ENCODE results near the gene BRWD1.
A peak's percentile ranks its signal among the peaks of the same experiment; 100 is the strongest.
"Not testable (repeated sequence)": the region's sequence is repeated elsewhere in the genome, so short reads cannot be mapped to it uniquely, and the experiment has no call there.

The BRWD1 gene

DNA sequence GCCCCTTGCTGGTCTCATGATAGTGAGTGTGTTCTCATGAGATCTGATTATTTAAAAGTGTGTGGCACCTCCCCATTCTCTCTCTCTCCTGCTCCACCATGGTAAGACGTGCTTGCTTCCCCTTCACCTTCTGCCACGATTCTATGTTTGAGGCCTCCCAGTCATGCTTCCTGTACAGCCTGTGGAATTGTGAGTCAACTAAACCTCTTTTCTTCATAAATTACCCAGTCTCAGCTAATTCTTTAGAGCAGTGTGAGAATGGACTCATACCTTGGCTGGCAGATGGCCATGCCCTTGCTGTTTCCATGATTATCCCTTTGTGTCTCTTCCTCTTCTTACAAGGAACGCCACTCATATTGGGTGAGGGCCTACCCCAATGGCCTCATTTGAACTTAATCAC lies 170.5 kb downstream of the BRWD1 start:
- POLR2A ChIA-PET, result no interaction called here
- DNase-seq (ENCODE audit: low read depth, low spot score), result no peak
- H3K4me3 ChIP-seq (ENCODE audit: low read depth, low read length), result no peak overlapping the region
- CTCF ChIA-PET, result interaction anchor here (1.5 kb wide), 1 partner anchor 11 kb away, joined by 5 read pairs; no protein-coding TSS in a partner anchor
- TF ChIP-seq, protein P1, sequence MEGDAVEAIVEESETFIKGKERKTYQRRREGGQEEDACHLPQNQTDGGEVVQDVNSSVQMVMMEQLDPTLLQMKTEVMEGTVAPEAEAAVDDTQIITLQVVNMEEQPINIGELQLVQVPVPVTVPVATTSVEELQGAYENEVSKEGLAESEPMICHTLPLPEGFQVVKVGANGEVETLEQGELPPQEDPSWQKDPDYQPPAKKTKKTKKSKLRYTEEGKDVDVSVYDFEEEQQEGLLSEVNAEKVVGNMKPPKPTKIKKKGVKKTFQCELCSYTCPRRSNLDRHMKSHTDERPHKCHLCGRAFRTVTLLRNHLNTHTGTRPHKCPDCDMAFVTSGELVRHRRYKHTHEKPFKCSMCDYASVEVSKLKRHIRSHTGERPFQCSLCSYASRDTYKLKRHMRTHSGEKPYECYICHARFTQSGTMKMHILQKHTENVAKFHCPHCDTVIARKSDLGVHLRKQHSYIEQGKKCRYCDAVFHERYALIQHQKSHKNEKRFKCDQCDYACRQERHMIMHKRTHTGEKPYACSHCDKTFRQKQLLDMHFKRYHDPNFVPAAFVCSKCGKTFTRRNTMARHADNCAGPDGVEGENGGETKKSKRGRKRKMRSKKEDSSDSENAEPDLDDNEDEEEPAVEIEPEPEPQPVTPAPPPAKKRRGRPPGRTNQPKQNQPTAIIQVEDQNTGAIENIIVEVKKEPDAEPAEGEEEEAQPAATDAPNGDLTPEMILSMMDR (IDR thresholded peaks at IDR 0.05; ENCODE audit: insufficient read depth, low read length, missing control alignments), result no peak

DNA sequence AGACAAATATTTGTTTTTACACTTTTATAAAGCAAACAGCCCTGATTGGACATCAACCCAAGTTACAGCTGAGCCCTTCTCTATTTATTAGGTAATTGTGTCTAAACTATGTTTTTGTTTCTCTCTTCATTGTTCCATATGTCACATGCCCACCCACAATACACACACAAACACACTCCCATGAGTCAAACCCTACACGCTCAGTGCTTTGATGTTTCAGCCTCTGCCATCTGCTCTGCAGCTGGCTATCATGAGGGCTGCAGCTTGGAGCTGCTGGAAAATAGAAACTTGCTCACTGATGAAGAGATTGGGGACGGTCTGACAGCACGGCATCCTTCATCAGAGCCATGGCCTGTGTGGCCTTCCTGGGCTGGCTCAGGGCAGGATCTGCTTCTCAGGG lies 171.9 kb downstream of the BRWD1 start:
- TF ChIP-seq, protein P1 (IDR thresholded peaks at IDR 0.05; ENCODE audit: insufficient read depth, low read length, missing control alignments), result no peak
- POLR2A ChIA-PET, result no interaction called here
- CTCF ChIA-PET, result interaction anchor here (0.6 to 2.8 kb wide), 8 partner anchors 9 to 637 kb away, joined by 3 to 14 read pairs (median 4); no protein-coding TSS in a partner anchor
- no peak for DNase-seq (ENCODE audit: low read depth, low spot score)
- H3K4me3 ChIP-seq (ENCODE audit: low read depth, low read length), result no peak overlapping the region

DNA sequence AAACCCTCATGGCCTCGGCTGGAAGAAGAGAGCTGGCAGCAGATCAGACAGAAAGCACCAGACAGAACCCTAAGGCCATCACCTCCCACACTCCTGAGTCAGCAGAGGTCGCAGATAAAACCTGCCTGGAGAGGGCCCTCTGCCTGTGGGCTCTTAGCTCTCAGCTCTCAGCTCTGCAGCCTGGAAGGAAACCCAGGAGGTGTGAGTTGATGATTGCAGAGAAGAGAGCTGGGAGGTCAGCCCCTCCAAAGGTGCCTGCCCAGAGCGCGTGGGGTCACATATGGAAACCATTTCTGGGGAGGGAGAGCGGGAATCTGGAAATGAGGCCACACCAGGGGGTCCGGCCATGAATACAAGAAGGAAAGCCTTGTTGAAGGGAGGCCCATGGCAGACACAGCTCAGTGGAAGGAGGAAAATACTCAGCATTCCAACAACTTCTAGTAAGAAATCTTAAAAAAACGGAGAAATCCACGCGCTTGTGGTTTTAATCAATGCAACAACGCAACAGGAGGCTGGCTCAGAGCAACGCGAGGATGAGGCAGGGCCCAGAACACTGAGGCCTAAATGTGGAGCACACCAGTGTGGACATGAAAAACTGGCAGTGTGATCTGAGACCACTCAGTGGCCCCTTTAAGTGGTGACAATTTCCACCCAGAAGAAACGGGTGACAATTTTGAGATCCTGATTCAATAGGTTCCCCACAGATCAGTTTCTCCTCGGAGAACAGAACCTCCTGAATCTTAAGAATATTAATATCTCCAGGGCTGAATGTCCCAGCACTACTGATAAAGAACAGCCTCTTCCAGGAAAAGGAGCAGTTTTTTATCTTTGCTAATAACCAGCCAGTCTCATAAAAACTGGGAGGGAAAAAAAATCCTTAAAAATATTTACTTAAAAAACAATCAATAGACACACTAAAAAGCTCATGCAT lies 175.9 kb downstream of the BRWD1 start:
- POLR2A ChIA-PET, result interaction anchor here (0.5 kb wide), 1 partner anchor 1679 kb away, joined by 3 read pairs; no protein-coding TSS in a partner anchor
- CTCF ChIA-PET, result interaction anchor here (0.6 to 6.2 kb wide), 55 partner anchors 10 to 780 kb away, joined by 3 to 102 read pairs (median 4); no protein-coding TSS in a partner anchor
- no peak for DNase-seq (ENCODE audit: low read depth, low spot score)
- no peak overlapping the region for H3K4me3 ChIP-seq (ENCODE audit: low read depth, low read length)
- TF ChIP-seq, protein P1 (IDR thresholded peaks at IDR 0.05; ENCODE audit: insufficient read depth, low read length, missing control alignments), result peak; percentile 5

DNA sequence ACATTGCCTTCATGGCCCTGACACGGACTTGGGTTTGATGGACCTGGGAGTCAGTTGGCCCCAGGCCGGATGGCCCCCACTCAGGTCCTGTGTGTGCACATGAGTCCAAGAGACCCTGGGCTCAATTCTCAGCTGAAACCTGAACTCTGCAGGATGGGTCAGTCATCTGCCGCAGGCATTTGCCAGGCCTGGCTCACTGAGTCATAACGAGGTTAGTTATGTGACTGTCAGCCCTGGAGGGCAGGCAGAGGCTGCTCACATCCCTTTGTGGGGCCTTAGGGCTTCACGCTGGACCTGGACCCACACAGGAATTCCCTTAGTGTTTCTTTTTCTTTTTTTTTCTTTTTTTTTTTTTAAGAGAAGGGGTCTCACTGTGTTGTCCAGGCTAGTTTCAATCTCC lies 176.7 kb downstream of the BRWD1 start:
- TF ChIP-seq, protein P1 (IDR thresholded peaks at IDR 0.05; ENCODE audit: insufficient read depth, low read length, missing control alignments), result no peak
- ChIA-PET CTCF (interaction anchor here (0.6 to 6.2 kb wide), 20 partner anchors 11 to 780 kb away, joined by 3 to 102 read pairs (median 6); no protein-coding TSS in a partner anchor), POLR2A (no interaction called here)
- no peak overlapping the region for H3K4me3 ChIP-seq (ENCODE audit: low read depth, low read length)
- DNase-seq (ENCODE audit: low read depth, low spot score), result no peak

DNA sequence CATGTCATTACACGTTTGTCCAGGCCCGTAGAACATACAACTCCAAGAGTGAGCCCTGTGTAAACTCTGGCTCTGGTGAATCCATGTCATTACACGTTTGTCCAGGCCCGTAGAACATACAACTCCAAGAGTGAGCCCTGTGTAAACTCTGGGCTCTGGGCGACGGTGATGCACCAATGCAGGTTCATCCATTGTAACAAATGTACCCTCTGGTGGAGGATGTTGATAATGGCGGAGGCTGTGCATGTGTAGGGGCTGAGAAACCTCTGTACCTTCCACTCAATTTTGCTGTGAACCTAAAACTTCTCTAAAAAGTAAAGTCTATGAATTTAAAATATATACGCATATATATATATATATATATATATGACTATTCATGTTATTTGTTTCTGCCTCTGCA lies 177.3 kb downstream of the BRWD1 start:
- CTCF ChIA-PET, result interaction anchor here (1.2 to 6.2 kb wide), 6 partner anchors 10 to 402 kb away, joined by 3 to 102 read pairs (median 6); no protein-coding TSS in a partner anchor
- H3K4me3 ChIP-seq (ENCODE audit: low read depth, low read length); DNase-seq (ENCODE audit: low read depth, low spot score); POLR2A ChIA-PET: not testable (repeated sequence)
- TF ChIP-seq, protein P1 (IDR thresholded peaks at IDR 0.05; ENCODE audit: insufficient read depth, low read length, missing control alignments), result peak; percentile 34

DNA sequence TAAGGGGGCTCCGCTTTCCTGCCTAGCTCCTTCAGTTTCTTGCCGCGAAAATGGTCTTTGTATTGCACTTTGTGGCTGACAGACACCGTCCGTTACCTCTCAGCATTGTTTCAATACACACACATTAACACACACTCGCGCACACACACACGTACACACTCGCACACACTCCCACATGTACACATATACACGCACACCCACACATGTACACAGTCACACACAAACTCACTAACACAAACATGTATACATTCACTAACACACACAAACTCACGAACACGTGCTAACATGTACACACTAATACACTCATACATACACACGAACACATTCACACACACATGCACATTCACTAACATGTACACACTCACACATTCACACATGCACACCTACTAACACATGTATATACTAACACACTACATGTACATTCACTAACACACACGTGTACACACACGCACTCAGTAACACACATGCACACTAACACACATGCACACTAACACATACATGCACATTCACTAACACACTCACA lies 179.1 kb downstream of the BRWD1 start:
- ChIA-PET POLR2A (no interaction called here), CTCF (interaction anchor here (1.2 to 6.2 kb wide), 2 partner anchors 310 to 401 kb away, joined by 3 to 102 read pairs; no protein-coding TSS in a partner anchor)
- TF ChIP-seq, protein P1 (IDR thresholded peaks at IDR 0.05; ENCODE audit: insufficient read depth, low read length, missing control alignments), result no peak
- no peak for DNase-seq (ENCODE audit: low read depth, low spot score)
- H3K4me3 ChIP-seq (ENCODE audit: low read depth, low read length), result no peak overlapping the region

Measured in AG04449 (cell line).